Astrocyte of the spinal cord (primary cell): ENCODE measurements around the gene SESTD1.
"Not testable (repeated sequence)": the region's sequence is repeated elsewhere in the genome, so short reads cannot be mapped to it uniquely, and the experiment has no call there.

ENCODE experiments used
- DNase-seq: peaks from one replicate; pipeline ENCODE4 v3.0.0; 2011; ENCODE audit warnings: low read depth, low spot score
- H3K4me3 ChIP-seq: 2 replicates; pipeline ENCODE4 v1.5.1; 2011; ENCODE audit warnings: low read depth, mild to moderate bottlenecking, low read length, moderate library complexity
- CTCF ChIP-seq: IDR thresholded peaks from 2 replicates; pipeline ENCODE4 v1.5.1; 2012; ENCODE audit warnings: low read depth, mild to moderate bottlenecking, low read length, inconsistent platforms
- in situ Hi-C: cut with HindIII; loops from 2 replicates; pipeline ENCODE4 v1.10.0; 2017; ENCODE audit warnings: low sequenced_read_pairs

The SESTD1 gene

GRCh38 chr2:179096090-179096489, 168.5 kb downstream of the SESTD1 start:
- H3K4me3 ChIP-seq = no peak overlapping the region
- no peak for TF ChIP-seq CTCF
- DNase-seq = no peak
- in situ Hi-C loops = no loop called here

DNA sequence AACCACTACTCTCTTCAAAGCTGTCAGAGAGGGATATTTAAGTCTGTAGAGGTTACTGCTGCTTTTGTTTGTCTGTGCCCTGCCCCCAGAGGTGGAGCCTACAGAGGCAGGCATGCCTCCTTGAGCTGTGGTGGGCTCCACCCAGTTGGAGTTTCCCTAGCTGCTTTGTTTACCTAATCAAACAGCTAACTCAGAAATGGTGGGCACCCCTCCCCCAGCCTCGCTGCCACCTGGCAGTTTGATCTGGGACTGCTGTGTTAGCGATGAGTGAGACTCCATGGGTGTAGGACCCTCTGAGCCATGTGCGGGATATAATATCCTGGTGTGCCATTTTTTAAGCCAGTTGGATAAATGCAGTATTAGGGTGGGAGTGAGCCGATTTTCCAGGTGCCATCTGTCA, 171.7 kb downstream of the SESTD1 start:
- H3K4me3 ChIP-seq, DNase-seq, in situ Hi-C loops: not testable (repeated sequence)

DNA sequence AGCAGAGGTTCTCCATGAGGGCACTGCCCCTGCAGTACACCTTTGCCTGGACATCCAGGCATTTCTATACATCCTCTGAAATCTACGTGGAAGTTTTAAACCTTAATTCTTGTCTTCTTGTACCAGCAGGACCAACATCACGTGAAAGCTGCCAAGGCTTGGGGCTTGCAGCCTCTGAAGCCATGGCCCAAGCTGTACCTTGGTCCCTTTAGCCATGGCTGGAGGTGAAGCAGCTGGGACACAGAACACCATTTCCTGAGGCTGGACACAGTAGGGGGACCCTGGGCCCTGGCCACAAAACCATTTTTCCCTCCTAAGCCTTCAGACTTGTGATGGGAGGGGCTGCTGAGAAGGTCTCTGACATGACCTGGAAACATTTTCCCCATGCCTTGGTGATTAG, 181.9 kb downstream of the SESTD1 start:
- TF ChIP-seq CTCF = no peak
- DNase-seq = no peak
- in situ Hi-C loops = no loop called here
- no peak overlapping the region for H3K4me3 ChIP-seq

- in situ Hi-C loops = no loop called here
- no peak for TF ChIP-seq CTCF
- no peak for DNase-seq
- no peak overlapping the region for H3K4me3 ChIP-seq
These were observed 182.7 kb downstream of the SESTD1 start for GRCh38 chr2:179081954-179082353.

GRCh38 chr2:179072527-179072926, 192.1 kb downstream of the SESTD1 start:
- no peak for DNase-seq
- H3K4me3 ChIP-seq = no peak overlapping the region
- in situ Hi-C loops = no loop called here
- TF ChIP-seq CTCF = no peak

DNA sequence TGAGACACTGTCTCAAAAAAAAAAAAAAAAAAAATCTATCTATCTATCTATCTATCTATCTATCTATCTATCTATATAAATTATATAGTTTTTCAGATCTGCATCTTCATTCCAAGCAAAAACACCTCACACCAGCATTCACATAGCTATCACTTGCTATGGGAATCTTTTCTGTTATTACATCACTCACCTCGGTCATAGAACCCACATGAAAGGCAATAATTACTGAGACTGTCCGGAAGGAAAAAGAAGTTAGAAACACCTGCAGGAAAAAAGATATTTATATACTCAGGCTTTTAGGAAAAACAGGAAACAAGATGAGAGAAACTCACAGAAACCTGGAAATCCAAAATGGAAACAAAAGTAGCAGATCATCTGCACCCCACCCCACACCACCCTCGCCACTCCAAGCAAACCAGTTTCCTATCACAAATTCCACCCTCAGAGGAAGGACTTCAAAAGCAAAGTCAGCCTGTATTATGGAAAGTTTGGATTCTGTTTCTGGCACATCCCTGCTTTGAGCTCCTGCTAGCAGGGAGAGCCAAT, 192.7 kb downstream of the SESTD1 start:
- no peak for DNase-seq
- no peak for TF ChIP-seq CTCF
- in situ Hi-C loops = no loop called here

DNA sequence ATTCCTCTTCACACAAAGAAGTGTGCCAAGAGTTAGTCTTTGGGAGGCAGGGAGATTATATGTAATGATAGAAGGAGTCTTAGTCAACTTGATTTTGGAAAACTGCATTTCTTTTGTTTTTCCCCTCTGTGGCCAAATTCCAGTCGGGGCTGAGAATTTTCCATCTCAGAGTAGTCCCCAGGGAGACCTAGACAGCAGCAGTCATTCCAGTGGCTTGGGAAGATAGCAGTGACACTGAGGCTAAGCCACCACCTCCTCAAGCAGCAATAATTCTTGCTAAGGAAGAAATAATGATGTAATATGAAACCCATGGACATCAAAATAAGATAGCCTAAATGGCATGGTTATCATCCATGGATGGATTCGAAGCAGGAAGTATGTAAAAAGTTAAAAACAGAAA, 193.7 kb downstream of the SESTD1 start:
- in situ Hi-C loops = no loop called here
- H3K4me3 ChIP-seq = no peak overlapping the region
- no peak for TF ChIP-seq CTCF
- no peak for DNase-seq

More for the DNA sequence above, 192.7 kb downstream of the SESTD1 start:
- no peak overlapping the region for H3K4me3 ChIP-seq
